22Rv1 (cell line): ENCODE results near the gene DDX46.
"Not testable (repeated sequence)": the region's sequence is repeated elsewhere in the genome, so short reads cannot be mapped to it uniquely, and the experiment has no call there.

Source experiments
- H3K27ac ChIP-seq: fragments of 450-650 bp; 2 replicates; pipeline ENCODE4 v1.5.1; 2017
- CTCF ChIP-seq: fragments of 450-650 bp; IDR thresholded peaks from 2 replicates; pipeline ENCODE4 v1.5.1; 2017; ENCODE audit warnings: mild to moderate bottlenecking
- ZFX ChIP-seq: fragments of 450-650 bp; IDR thresholded peaks from 2 replicates; pipeline ENCODE4 v1.6.1; 2017; ENCODE audit warnings: antibody characterized with exemption, borderline replicate concordance

DDX46 gene, protein sequence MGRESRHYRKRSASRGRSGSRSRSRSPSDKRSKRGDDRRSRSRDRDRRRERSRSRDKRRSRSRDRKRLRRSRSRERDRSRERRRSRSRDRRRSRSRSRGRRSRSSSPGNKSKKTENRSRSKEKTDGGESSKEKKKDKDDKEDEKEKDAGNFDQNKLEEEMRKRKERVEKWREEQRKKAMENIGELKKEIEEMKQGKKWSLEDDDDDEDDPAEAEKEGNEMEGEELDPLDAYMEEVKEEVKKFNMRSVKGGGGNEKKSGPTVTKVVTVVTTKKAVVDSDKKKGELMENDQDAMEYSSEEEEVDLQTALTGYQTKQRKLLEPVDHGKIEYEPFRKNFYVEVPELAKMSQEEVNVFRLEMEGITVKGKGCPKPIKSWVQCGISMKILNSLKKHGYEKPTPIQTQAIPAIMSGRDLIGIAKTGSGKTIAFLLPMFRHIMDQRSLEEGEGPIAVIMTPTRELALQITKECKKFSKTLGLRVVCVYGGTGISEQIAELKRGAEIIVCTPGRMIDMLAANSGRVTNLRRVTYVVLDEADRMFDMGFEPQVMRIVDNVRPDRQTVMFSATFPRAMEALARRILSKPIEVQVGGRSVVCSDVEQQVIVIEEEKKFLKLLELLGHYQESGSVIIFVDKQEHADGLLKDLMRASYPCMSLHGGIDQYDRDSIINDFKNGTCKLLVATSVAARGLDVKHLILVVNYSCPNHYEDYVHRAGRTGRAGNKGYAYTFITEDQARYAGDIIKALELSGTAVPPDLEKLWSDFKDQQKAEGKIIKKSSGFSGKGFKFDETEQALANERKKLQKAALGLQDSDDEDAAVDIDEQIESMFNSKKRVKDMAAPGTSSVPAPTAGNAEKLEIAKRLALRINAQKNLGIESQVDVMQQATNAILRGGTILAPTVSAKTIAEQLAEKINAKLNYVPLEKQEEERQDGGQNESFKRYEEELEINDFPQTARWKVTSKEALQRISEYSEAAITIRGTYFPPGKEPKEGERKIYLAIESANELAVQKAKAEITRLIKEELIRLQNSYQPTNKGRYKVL

GRCh38 chr5:134758504-134759341, at the start of gene DDX46:
TSS of gene DDX46 (plus strand) at chr5:134758779. CDS start at chr5:134758939, 160 bp downstream.
- TF ChIP-seq ZFX (no peak), CTCF (peak; percentile 93)
- peak within 1 kb of the TSS; percentile 68 for H3K27ac ChIP-seq

DNA sequence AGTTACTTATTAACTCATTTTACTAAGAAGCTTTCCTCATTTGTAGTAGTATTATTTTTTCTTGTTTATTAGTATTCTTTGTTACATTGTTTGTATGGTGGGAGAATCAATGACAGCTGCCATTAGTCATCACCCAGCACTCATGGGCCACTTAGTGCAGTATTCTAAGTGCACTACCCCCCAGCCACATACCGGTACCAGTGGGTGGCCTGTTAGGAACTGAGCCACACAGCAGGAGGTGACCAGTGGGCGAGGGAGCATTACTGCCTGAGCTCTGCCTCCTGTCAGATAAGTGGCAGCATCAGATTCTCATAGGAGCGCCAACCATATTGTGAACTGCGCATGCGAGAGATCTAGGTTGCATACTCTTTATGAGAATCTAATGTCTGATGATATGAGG, 44.5 kb upstream of the DDX46 start:
- no peak overlapping the region for H3K27ac ChIP-seq
- no peak for TF ChIP-seq ZFX
- no peak for TF ChIP-seq CTCF

- TF ChIP-seq CTCF = no peak
Observed at GRCh38 chr5:134714541-134714940, 44.0 kb upstream of the DDX46 start.

DNA sequence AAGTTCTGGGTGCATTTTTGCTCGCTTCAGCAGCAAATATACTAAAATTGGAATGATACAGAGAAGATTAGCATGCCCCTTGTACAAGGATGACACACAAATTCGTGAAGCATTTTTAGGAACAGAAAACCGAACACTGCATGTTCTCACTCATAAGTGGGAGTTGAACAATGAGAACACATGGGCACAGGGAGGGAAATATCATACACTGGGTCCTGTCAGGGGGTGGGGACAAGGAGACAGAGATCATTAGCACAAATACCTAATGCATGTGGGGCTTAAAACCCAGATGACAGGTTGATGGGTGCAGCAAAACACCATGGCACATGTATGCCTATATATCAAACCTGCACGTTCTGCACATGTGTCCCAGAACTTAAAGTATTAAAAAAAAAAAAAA, 43.1 kb upstream of the DDX46 start:
- not testable (repeated sequence) for H3K27ac ChIP-seq

More at GRCh38 chr5:134714541-134714940, 44.0 kb upstream of the DDX46 start:
- H3K27ac ChIP-seq = no peak overlapping the region

GRCh38 chr5:134724872-134725271, 33.7 kb upstream of the DDX46 start:
- TF ChIP-seq ZFX (no peak), CTCF (no peak)
- H3K27ac ChIP-seq = no peak overlapping the region

DNA sequence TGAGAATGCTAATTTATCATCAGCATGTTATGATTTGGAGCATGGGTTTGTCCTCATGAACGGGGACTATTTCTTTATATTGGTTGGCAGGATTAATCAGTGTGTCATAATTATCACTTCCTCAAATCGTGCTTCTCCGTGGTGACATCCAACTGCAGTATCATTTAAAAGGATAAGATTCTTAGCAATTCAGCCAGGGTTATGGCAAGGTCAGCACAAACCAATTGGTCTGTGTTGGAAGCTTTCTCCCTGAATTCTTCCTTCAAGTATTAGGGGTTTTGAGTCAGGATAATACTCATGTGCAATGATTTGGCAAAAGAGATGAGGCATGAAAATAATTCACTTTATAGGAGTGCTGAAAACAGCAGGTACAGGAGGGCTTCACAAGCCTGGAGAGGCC, 25.8 kb upstream of the DDX46 start:
- TF ChIP-seq CTCF (no peak), ZFX (no peak)
- H3K27ac ChIP-seq = no peak overlapping the region

DNA sequence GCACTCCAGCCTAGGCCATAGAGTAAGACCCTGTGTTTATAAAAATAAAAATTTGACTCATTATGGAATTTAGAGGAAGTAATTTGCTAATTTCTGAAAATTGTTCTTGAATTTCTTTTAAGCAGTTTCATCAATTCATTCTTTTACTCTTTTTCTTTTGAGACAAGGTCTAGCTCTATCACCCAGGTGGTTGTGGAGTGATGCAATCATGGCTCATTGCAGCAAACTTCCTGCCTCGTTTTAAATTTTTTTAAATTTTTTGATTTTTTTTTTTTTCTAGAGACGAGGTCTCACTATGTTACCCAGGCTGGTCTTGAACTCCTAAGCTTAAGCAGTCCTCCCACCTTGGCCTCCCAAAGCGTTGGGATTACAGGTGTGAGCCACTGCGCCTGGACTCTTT, 23.3 kb upstream of the DDX46 start:
- H3K27ac ChIP-seq = no peak overlapping the region
- TF ChIP-seq ZFX (no peak), CTCF (no peak)
